Smooth muscle cell (in vitro differentiated cells): ENCODE data around the gene FBXO17. TPM values are rescaled to one million over a fixed set of nuclear protein-coding genes. Genes with fewer than 3 reads are reported as not detected.

Source experiments
- DNase-seq: peaks from one replicate; lab custom pipeline; 2025; ENCODE audit not compliant: unreplicated experiment; lab: John Stamatoyannopoulos, UW
- H2AFZ ChIP-seq: fragments of 200-600 bp; sonication (generic); 2 replicates; pipeline ENCODE4 v1.6.0; 2016; ENCODE audit warnings: antibody characterized with exemption, low read depth, mild to moderate bottlenecking
- H3F3A ChIP-seq: fragments of 200-600 bp; sonication (generic); 2 replicates; pipeline ENCODE4 v1.6.0; 2017; ENCODE audit warnings: antibody characterized with exemption, low read depth
- H3K27ac ChIP-seq: fragments of 200-600 bp; sonication (generic); 2 replicates; pipeline ENCODE4 v1.5.1; 2016; ENCODE audit warnings: low read depth, mild to moderate bottlenecking
- H3K27me3 ChIP-seq: fragments of 200-600 bp; sonication (generic); 2 replicates; pipeline ENCODE4 v1.6.1; 2016; ENCODE audit warnings: low read depth, mild to moderate bottlenecking
- H3K36me3 ChIP-seq: fragments of 200-600 bp; sonication (generic); 2 replicates; pipeline ENCODE4 v1.5.1; 2016; ENCODE audit warnings: low read depth
- H3K4me1 ChIP-seq: fragments of 200-600 bp; sonication (generic); 2 replicates; pipeline ENCODE4 v1.5.1; 2016; ENCODE audit warnings: low read depth
- H3K4me2 ChIP-seq: fragments of 200-600 bp; sonication (generic); 2 replicates; pipeline ENCODE4 v1.6.0; 2016; ENCODE audit warnings: mild to moderate bottlenecking
- H3K4me3 ChIP-seq: fragments of 200-600 bp; sonication (generic); 2 replicates; pipeline ENCODE4 v1.5.1; 2016; ENCODE audit warnings: mild to moderate bottlenecking
- H3K79me2 ChIP-seq: fragments of 200-600 bp; sonication (generic); 2 replicates; pipeline ENCODE4 v1.6.0; 2016; ENCODE audit warnings: low read depth, mild to moderate bottlenecking
- H3K9ac ChIP-seq: fragments of 200-600 bp; sonication (generic); 2 replicates; pipeline ENCODE4 v1.6.0; 2016; ENCODE audit warnings: low read depth
- H3K9me3 ChIP-seq: fragments of 200-600 bp; sonication (generic); replicated peaks from 2 replicates; pipeline ENCODE4 v1.5.1; 2016; ENCODE audit warnings: low read depth
- H4K20me1 ChIP-seq: fragments of 200-600 bp; sonication (generic); 2 replicates; pipeline ENCODE4 v1.6.0; 2016; ENCODE audit warnings: low read depth
- WGBS: methylation state at CpG from one replicate; pipeline ENCODE4 v1.1.7; 2016; ENCODE audit warnings: low lambda C conversion rate; 5-methylcytosine and 5-hydroxymethylcytosine counted together
- polyA plus RNA-seq: library from polyadenylated mRNA; unstranded; fragments of >200 nt; fragmentation: Nextera tagmentation; extraction: Ambion mirVana; gene quantifications from 2 replicates; pipeline ENCODE4 v1.2.1, GENCODE V29; 2016
- total RNA-seq: library from RNA; depleted of rRNA; stranded (reverse); fragments of >200 nt; gene quantifications from 2 replicates; pipeline ENCODE4 v1.2.3, GENCODE V29; 2014
- TF ChIP-seq, protein P1 (sequence below): fragments of 200-600 bp; sonication (generic); IDR thresholded peaks from 2 replicates; pipeline ENCODE4 v1.5.1; 2017; ENCODE audit warnings: borderline replicate concordance, mild to moderate bottlenecking, antibody characterized with exemption; ENCODE audit not compliant: insufficient read depth, poor library complexity, severe bottlenecking

FBXO17 gene
- total and polyA plus RNA-seq, 2 experiments from 2014 or later, result 8.2 to 17.9 TPM

GRCh38 chr19:38910488-38910887 is 65.1 kb downstream of the FBXO17 start:
- H3K9me3 ChIP-seq, result no peaks in the 10 kb centered on the region
- H3K79me2 ChIP-seq, result no peaks in the 10 kb centered on the region
- no peak overlapping the region for H3K9ac ChIP-seq
- H3K36me3 ChIP-seq, result no peaks in the 10 kb centered on the region
- WGBS, result 97% methylated on average over 9 of the region's 12 CpGs
- TF ChIP-seq, protein P1, sequence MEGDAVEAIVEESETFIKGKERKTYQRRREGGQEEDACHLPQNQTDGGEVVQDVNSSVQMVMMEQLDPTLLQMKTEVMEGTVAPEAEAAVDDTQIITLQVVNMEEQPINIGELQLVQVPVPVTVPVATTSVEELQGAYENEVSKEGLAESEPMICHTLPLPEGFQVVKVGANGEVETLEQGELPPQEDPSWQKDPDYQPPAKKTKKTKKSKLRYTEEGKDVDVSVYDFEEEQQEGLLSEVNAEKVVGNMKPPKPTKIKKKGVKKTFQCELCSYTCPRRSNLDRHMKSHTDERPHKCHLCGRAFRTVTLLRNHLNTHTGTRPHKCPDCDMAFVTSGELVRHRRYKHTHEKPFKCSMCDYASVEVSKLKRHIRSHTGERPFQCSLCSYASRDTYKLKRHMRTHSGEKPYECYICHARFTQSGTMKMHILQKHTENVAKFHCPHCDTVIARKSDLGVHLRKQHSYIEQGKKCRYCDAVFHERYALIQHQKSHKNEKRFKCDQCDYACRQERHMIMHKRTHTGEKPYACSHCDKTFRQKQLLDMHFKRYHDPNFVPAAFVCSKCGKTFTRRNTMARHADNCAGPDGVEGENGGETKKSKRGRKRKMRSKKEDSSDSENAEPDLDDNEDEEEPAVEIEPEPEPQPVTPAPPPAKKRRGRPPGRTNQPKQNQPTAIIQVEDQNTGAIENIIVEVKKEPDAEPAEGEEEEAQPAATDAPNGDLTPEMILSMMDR, result no peak
- H3K4me3 ChIP-seq, result no peak overlapping the region
- no peak for DNase-seq
- H2AFZ ChIP-seq, result no peak overlapping the region
- no peak overlapping the region for H3K4me2 ChIP-seq
- no peaks in the 10 kb centered on the region for H4K20me1 ChIP-seq
- no peaks in the 10 kb centered on the region for H3F3A ChIP-seq
- H3K4me1 ChIP-seq, result no peaks in the 10 kb centered on the region
- no peaks in the 10 kb centered on the region for H3K27me3 ChIP-seq
- no peak overlapping the region for H3K27ac ChIP-seq

DNA sequence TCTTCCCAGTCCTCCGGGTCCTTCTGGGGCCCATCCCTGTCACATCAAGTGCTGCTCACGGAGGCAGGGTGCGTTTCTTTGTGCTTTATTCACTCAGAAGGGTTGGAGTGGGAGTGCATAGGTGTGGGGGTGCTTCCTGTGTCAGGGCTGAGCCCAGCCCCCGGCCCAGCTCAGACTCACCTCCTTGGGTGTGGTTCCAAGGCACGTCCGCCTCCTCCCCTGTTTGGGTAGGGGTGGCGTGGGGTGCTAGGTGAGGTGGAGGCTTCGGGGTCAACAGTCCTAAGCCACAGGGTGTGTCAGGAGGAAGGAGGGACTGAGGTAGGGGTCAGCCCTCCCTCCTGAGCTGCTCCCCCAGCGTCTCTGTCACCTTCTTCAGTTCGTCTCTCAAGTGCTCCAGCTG is 66.6 kb downstream of the FBXO17 start:
- Histone ChIP-seq H3K9me3 (no peaks in the 10 kb centered on the region), H3K79me2 (no peaks in the 10 kb centered on the region), H4K20me1 (no peaks in the 10 kb centered on the region), H3K4me3 (no peak overlapping the region), H3K9ac (no peak overlapping the region), H3K4me1 (no peaks in the 10 kb centered on the region), H3K36me3 (no peaks in the 10 kb centered on the region), H2AFZ (no peak overlapping the region), H3F3A (no peaks in the 10 kb centered on the region), H3K27ac (no peak overlapping the region), H3K4me2 (no peak overlapping the region), H3K27me3 (no peaks in the 10 kb centered on the region)
- TF ChIP-seq, protein P1, result no peak
- 92% methylated on average over 9 of the region's 10 CpGs for WGBS
- DNase-seq, result no peak

GRCh38 chr19:38907670-38908069 is 67.9 kb downstream of the FBXO17 start:
- 100% methylated on average over 12 of the region's 12 CpGs for WGBS
- no peaks in the 10 kb centered on the region for H3K9me3 ChIP-seq
- H2AFZ ChIP-seq, result no peak overlapping the region
- H3K79me2 ChIP-seq, result no peaks in the 10 kb centered on the region
- H3F3A ChIP-seq, result no peaks in the 10 kb centered on the region
- no peak overlapping the region for H3K4me2 ChIP-seq
- no peaks in the 10 kb centered on the region for H3K36me3 ChIP-seq
- no peak overlapping the region for H3K9ac ChIP-seq
- H3K4me1 ChIP-seq, result no peaks in the 10 kb centered on the region
- TF ChIP-seq, protein P1, result no peak
- no peak overlapping the region for H3K27ac ChIP-seq
- H4K20me1 ChIP-seq, result no peaks in the 10 kb centered on the region
- H3K4me3 ChIP-seq, result no peak overlapping the region
- H3K27me3 ChIP-seq, result no peaks in the 10 kb centered on the region
- no peak for DNase-seq

DNA sequence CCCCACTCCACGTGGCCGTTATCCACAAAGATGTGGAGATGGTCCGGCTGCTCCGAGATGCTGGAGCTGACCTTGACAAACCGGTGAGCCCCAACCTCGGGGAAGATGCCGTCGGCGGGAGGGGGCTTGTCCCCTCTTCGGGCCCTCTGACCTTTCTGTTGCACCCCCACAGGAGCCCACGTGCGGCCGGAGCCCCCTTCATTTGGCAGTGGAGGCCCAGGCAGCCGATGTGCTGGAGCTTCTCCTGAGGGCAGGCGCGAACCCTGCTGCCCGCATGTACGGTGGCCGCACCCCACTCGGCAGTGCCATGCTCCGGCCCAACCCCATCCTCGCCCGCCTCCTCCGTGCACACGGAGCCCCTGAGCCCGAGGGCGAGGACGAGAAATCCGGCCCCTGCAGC is 68.3 kb downstream of the FBXO17 start:
- Histone ChIP-seq H3K79me2 (no peaks in the 10 kb centered on the region), H2AFZ (no peak overlapping the region), H3K4me3 (no peak overlapping the region), H4K20me1 (no peaks in the 10 kb centered on the region), H3K4me2 (no peak overlapping the region), H3F3A (no peaks in the 10 kb centered on the region), H3K9me3 (no peaks in the 10 kb centered on the region), H3K36me3 (no peaks in the 10 kb centered on the region), H3K27ac (no peak overlapping the region), H3K4me1 (no peaks in the 10 kb centered on the region), H3K9ac (no peak overlapping the region), H3K27me3 (no peaks in the 10 kb centered on the region)
- TF ChIP-seq, protein P1, result no peak
- 98% methylated on average over 29 of the region's 29 CpGs for WGBS
- DNase-seq, result no peak
